Fibroblast of mammary gland (primary cell): ENCODE data around the gene MYLK4.

Source experiments
- DNase-seq: peaks from one replicate; pipeline ENCODE4 v3.0.0-alpha.2; 2010; ENCODE audit warnings: low read depth
- H3K4me3 ChIP-seq: 2 replicates; pipeline ENCODE4 v1.5.1; 2011; ENCODE audit warnings: low read depth, mild to moderate bottlenecking, low read length, moderate library complexity; ENCODE audit not compliant: control insufficient read depth
- CTCF ChIP-seq: conservative IDR thresholded peaks from 2 replicates; pipeline ENCODE4 v1.5.1; 2011; ENCODE audit warnings: low read depth, low read length, inconsistent platforms; ENCODE audit not compliant: control insufficient read depth, insufficient read depth

The MYLK4 gene

GRCh38 chr6:2786269-2786668 lies 35.5 kb upstream of the MYLK4 start:
- TF ChIP-seq CTCF, result no peak
- DNase-seq, result no peak
- no peak overlapping the region for H3K4me3 ChIP-seq

GRCh38 chr6:2784930-2785329 lies 34.2 kb upstream of the MYLK4 start:
- H3K4me3 ChIP-seq, result no peak overlapping the region
- TF ChIP-seq CTCF, result no peak
- DNase-seq, result no peak

- DNase-seq, result no peak
- TF ChIP-seq CTCF, result no peak
- H3K4me3 ChIP-seq, result no peak overlapping the region
These were observed 33.3 kb upstream of the MYLK4 start for GRCh38 chr6:2784061-2784460.

- TF ChIP-seq CTCF, result no peak
- DNase-seq, result no peak
- no peak overlapping the region for H3K4me3 ChIP-seq
These were observed 32.7 kb upstream of the MYLK4 start for GRCh38 chr6:2783188-2783963.

- no peak overlapping the region for H3K4me3 ChIP-seq
- TF ChIP-seq CTCF, result no peak
- DNase-seq, result no peak
These were observed 32.1 kb upstream of the MYLK4 start for GRCh38 chr6:2782825-2783187.

GRCh38 chr6:2782356-2782708 lies 31.6 kb upstream of the MYLK4 start:
- TF ChIP-seq CTCF, result no peak
- no peak for DNase-seq
- no peak overlapping the region for H3K4me3 ChIP-seq
